ENCODE data around the gene PRXL2A. TPM values are rescaled to one million over a fixed set of nuclear protein-coding genes. Genes with fewer than 3 reads are reported as not detected.
"Not testable (repeated sequence)": the region's sequence is repeated elsewhere in the genome, so short reads cannot be mapped to it uniquely, and the experiment has no call there.

The PRXL2A gene
- total and polyA plus RNA-seq, 10 of the 15 experiments (the other 5 are each of a cell fraction or from before 2014, with no cell fraction given): 2.8 to 15.6 (median 11.1) TPM

DNA sequence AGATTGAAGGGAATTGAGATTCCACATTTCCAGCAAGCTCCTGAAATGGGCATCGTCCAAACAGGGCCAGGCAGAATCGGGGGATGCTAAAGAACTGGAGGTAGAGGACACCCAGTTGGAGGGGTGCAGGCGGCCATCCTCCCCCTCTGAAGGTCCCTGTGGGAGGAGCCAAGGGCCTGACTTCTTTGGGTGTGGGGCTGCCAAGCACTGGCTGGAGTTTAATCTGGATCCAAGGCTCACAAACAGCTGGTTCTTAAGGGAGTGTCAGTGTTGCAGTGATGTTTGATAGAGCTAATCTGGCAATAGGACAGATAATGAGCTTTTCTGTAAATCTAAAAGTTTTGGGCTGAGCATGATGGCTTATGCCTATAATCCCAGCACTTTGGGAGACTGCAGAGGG lies 66.6 kb downstream of the PRXL2A start:
- Histone ChIP-seq H3K9ac (ENCODE audit: control insufficient read depth, insufficient read depth, low read length) (no peak overlapping the region), H3K4me2 (ENCODE audit: control insufficient read depth, insufficient read depth) (no peak overlapping the region; the same call in 1 of the 2 replicates), H3K4me3 (no peak overlapping the region), H3K36me3 (ENCODE audit: control insufficient read depth in 2 of 2, insufficient read depth in 2 of 2, low read length in 1 of 2) (peaks cover 3 to 6% of the 10 kb centered on the region in 2 experiments; a peak in 3 of 4 replicates), H3K4me1 (ENCODE audit: control insufficient read depth, insufficient read depth, low read length) (peaks cover 50% of the 10 kb centered on the region), H3K9me3 (replicated peaks; ENCODE audit: control insufficient read depth, insufficient read depth, low read length) (peaks cover 13% of the 10 kb centered on the region; the same call in 2 of the 3 replicates), H2AFZ (ENCODE audit: control insufficient read depth, low read depth, low read length) (no peak overlapping the region), H4K20me1 (ENCODE audit: control insufficient read depth, insufficient read depth) (no peaks in the 10 kb centered on the region; the same call in 1 of the 2 replicates), H3K27ac (ENCODE audit: control insufficient read depth, insufficient read depth) (peak overlapping the region; percentile 87; the same call in 1 of the 2 replicates), H3K27me3 (replicated peaks in 1 of 2; ENCODE audit: control insufficient read depth in 2 of 2, insufficient read depth in 2 of 2, low read length in 1 of 2) (no peaks in the 10 kb centered on the region), H3K79me2 (ENCODE audit: control insufficient read depth, insufficient read depth, low read length) (peaks cover 50% of the 10 kb centered on the region)
- no peak for FAIRE-seq
- intact Hi-C loops (cut with micrococcal nuclease; ENCODE audit: unreplicated experiment): no loop called here
- TF ChIP-seq PML (IDR thresholded peaks at IDR 0.05; ENCODE audit: low read length): no peak
- SMC1A ChIA-PET (ENCODE audit: uncharacterized antibody, unreplicated experiment): interaction anchor here (0.7 to 36.0 kb wide), 9 partner anchors 9 to 31 kb away, joined by 3 to 1038 read pairs (median 5); no protein-coding TSS in a partner anchor
- POLR2A ChIA-PET: interaction anchor here (0.5 to 12.9 kb wide), 7 partner anchors 9 to 26 kb away, joined by 3 to 190 read pairs (median 4); partner anchors contain the start of gene TSPAN14
- in situ Hi-C loops (cut with MboI): no loop called here
- CTCF ChIA-PET: interaction anchor here (1.0 to 21.5 kb wide), 8 partner anchors 9 to 56 kb away, joined by 3 to 402 read pairs (median 5); no protein-coding TSS in a partner anchor
- RAD21 ChIA-PET (ENCODE audit: unreplicated experiment): interaction anchor here (1.3 to 21.4 kb wide), 4 partner anchors 13 to 27 kb away, joined by 3 to 412 read pairs (median 77); no protein-coding TSS in a partner anchor
- 100% methylated on average over 3 of the region's 3 CpGs for WGBS (ENCODE audit: insufficient coverage, insufficient replicate concordance, low lambda C conversion rate, missing lambda C conversion rate)
- BruUV-seq (replicated peaks): no TSS peak
- no peak for ATAC-seq
- DNase-seq (ENCODE audit: low read depth, low spot score): no peak

DNA sequence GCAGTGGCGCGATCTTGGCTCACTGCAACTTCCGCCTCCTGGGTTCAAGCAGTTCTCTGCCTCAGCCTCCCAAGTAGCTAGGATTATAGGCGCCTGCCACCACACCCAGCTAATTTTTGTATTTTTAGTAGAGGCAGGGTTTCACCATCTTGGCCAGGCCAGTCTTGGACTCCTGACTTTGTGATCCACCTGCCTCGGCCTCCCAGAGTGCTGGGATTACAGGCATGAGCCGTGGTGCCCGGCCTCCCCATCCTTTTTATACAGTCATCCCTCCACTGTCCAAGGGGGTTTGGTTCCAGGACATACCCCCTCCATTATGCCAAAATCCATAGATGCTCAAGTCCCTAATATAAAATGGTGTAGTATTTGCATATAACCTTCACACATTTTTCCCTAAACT lies 67.3 kb downstream of the PRXL2A start:
- H3K27ac ChIP-seq (ENCODE audit: control insufficient read depth, insufficient read depth); ATAC-seq; DNase-seq (ENCODE audit: low read depth, low spot score); H3K9ac ChIP-seq (ENCODE audit: control insufficient read depth, insufficient read depth, low read length); H3K4me2 ChIP-seq (ENCODE audit: control insufficient read depth, insufficient read depth); H4K20me1 ChIP-seq (ENCODE audit: control insufficient read depth, insufficient read depth); in situ Hi-C loops (cut with MboI); H2AFZ ChIP-seq (ENCODE audit: control insufficient read depth, low read depth, low read length); FAIRE-seq; H3K27me3 ChIP-seq (replicated peaks in 1 of 2; ENCODE audit: control insufficient read depth in 2 of 2, insufficient read depth in 2 of 2, low read length in 1 of 2); H3K4me3 ChIP-seq; intact Hi-C loops (cut with micrococcal nuclease; ENCODE audit: unreplicated experiment); BruUV-seq (replicated peaks); H3K36me3 ChIP-seq (ENCODE audit: control insufficient read depth in 2 of 2, insufficient read depth in 2 of 2, low read length in 1 of 2): not testable (repeated sequence)
- CTCF ChIA-PET: interaction anchor here (0.6 to 21.5 kb wide), 7 partner anchors 8 to 32 kb away, joined by 3 to 402 read pairs (median 4); no protein-coding TSS in a partner anchor
- WGBS (ENCODE audit: insufficient coverage, insufficient replicate concordance, low lambda C conversion rate, missing lambda C conversion rate): over 99% methylated on average over 7 of the region's 7 CpGs
- peaks cover 13% of the 10 kb centered on the region; the same call in 2 of the 3 replicates for H3K9me3 ChIP-seq (replicated peaks; ENCODE audit: control insufficient read depth, insufficient read depth, low read length)
- SMC1A ChIA-PET (ENCODE audit: uncharacterized antibody, unreplicated experiment): interaction anchor here (1.3 to 36.0 kb wide), 7 partner anchors 8 to 31 kb away, joined by 3 to 1038 read pairs (median 5); no protein-coding TSS in a partner anchor
- POLR2A ChIA-PET: interaction anchor here (1.1 to 12.9 kb wide), 6 partner anchors 8 to 25 kb away, joined by 3 to 190 read pairs (median 20); partner anchors contain the start of gene TSPAN14
- peaks cover 45% of the 10 kb centered on the region for H3K79me2 ChIP-seq (ENCODE audit: control insufficient read depth, insufficient read depth, low read length)
- RAD21 ChIA-PET (ENCODE audit: unreplicated experiment): interaction anchor here (8.4 to 21.4 kb wide), 2 partner anchors 14 to 27 kb away, joined by 122 to 412 read pairs; no protein-coding TSS in a partner anchor
- H3K4me1 ChIP-seq (ENCODE audit: control insufficient read depth, insufficient read depth, low read length): peaks cover 43% of the 10 kb centered on the region

All from GM12878 (cell line).